Measurements from ENCODE around the gene RND3. TPM values are rescaled to one million over a fixed set of nuclear protein-coding genes. Genes with fewer than 3 reads are reported as not detected.
A peak's percentile ranks its signal among the peaks of the same experiment; 100 is the strongest.

RND3 gene
- total and polyA plus RNA-seq, 2 experiments from 2014 or later, result 3.3 to 4.2 TPM

GRCh38 chr2:150468350-150468960, 19.0 kb downstream of the RND3 start:
- Histone ChIP-seq H3K4me1 (ENCODE audit: low read depth) (no peaks in the 10 kb centered on the region), H3K4me3 (no peak overlapping the region), H3K27me3 (no peaks in the 10 kb centered on the region), H3K27ac (no peak overlapping the region), H3K36me3 (no peaks in the 10 kb centered on the region), H3K9me3 (ENCODE audit: low read depth) (no peaks in the 10 kb centered on the region)
- TF ChIP-seq, protein P1, sequence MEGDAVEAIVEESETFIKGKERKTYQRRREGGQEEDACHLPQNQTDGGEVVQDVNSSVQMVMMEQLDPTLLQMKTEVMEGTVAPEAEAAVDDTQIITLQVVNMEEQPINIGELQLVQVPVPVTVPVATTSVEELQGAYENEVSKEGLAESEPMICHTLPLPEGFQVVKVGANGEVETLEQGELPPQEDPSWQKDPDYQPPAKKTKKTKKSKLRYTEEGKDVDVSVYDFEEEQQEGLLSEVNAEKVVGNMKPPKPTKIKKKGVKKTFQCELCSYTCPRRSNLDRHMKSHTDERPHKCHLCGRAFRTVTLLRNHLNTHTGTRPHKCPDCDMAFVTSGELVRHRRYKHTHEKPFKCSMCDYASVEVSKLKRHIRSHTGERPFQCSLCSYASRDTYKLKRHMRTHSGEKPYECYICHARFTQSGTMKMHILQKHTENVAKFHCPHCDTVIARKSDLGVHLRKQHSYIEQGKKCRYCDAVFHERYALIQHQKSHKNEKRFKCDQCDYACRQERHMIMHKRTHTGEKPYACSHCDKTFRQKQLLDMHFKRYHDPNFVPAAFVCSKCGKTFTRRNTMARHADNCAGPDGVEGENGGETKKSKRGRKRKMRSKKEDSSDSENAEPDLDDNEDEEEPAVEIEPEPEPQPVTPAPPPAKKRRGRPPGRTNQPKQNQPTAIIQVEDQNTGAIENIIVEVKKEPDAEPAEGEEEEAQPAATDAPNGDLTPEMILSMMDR (IDR thresholded peaks at IDR 0.05; ENCODE audit: low read depth, low read length), result no peak
- no peak for DNase-seq (ENCODE audit: low read depth in 1 of 2, low spot score in 1 of 2)

DNA sequence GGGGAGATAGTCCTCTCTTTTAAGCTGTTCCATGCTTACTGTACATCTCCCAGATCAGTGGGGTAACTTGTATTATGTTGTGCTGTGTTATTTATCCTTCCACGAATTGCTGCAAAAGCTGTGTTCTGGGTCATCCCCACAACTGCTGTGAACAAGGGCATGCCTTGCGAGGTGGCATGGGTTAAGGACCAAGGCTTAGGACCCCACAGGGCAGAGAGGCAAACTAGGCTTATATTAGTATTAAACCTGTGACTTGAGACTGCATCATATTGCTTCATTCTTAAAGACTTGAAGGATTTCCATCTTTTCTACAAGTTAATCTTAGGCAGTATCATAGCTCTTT, 19.9 kb downstream of the RND3 start:
- Histone ChIP-seq H3K36me3 (no peaks in the 10 kb centered on the region), H3K4me3 (no peak overlapping the region), H3K4me1 (ENCODE audit: low read depth) (no peaks in the 10 kb centered on the region), H3K9me3 (ENCODE audit: low read depth) (no peaks in the 10 kb centered on the region), H3K27ac (no peak overlapping the region), H3K27me3 (no peaks in the 10 kb centered on the region)
- DNase-seq (ENCODE audit: low read depth in 1 of 2, low spot score in 1 of 2), result no peak
- TF ChIP-seq, protein P1 (IDR thresholded peaks at IDR 0.05; ENCODE audit: low read depth, low read length), result no peak

GRCh38 chr2:150466741-150467620, 20.5 kb downstream of the RND3 start:
- no peaks in the 10 kb centered on the region for H3K36me3 ChIP-seq
- TF ChIP-seq, protein P1 (IDR thresholded peaks at IDR 0.05; ENCODE audit: low read depth, low read length), result no peak
- H3K4me1 ChIP-seq (ENCODE audit: low read depth), result no peaks in the 10 kb centered on the region
- H3K27ac ChIP-seq, result no peak overlapping the region
- DNase-seq (ENCODE audit: low read depth in 1 of 2, low spot score in 1 of 2), result peak in 1 of 2 donors; percentile 78
- no peaks in the 10 kb centered on the region for H3K9me3 ChIP-seq (ENCODE audit: low read depth)
- H3K4me3 ChIP-seq, result no peak overlapping the region
- no peaks in the 10 kb centered on the region for H3K27me3 ChIP-seq

DNA sequence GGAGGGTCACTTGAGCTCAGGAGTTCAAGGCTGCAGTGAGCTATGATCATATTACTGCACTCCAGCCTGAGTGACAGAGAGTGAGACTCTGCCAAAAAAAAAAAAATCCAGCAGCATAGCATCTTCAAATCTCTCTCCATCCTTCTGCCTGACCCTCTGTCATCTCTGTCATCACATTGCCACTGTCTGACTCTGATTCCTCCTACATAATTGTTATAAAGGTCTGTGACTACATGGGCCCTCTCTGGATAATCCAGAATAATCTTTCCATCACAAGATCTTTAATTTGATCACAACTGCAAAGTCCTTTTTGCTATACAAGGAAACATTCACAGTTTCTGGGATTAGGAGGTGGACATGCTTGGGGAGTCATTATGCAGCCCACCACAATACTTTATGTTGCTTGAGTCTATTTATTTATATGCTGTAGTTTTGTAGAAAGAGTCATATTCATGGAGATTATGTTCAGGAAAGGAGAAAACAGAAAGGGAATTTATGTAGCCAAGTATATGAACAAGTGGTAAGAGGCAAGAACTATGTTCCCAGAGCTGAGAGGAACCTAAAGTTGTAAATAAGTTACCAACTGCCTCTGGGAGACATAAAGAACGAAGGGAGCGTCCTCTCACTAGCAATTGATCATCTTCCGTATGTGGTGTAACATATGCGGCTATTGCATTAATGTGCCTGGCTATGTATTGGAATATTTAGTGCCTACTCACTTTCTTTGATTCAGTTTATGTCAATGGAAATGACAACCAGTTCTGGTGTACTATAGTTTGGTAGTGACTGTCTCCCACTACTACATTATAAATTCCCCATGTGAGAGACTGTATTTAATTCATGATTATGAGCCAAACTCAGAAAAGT, 21.5 kb downstream of the RND3 start:
- Histone ChIP-seq H3K4me1 (ENCODE audit: low read depth) (no peaks in the 10 kb centered on the region), H3K27me3 (no peaks in the 10 kb centered on the region), H3K27ac (no peak overlapping the region), H3K4me3 (no peak overlapping the region), H3K36me3 (no peaks in the 10 kb centered on the region), H3K9me3 (ENCODE audit: low read depth) (no peaks in the 10 kb centered on the region)
- TF ChIP-seq, protein P1 (IDR thresholded peaks at IDR 0.05; ENCODE audit: low read depth, low read length), result no peak
- no peak for DNase-seq (ENCODE audit: low read depth in 1 of 2, low spot score in 1 of 2)

GRCh38 chr2:150464986-150465385, 22.5 kb downstream of the RND3 start:
- Histone ChIP-seq H3K27ac (no peak overlapping the region), H3K4me3 (no peak overlapping the region), H3K9me3 (ENCODE audit: low read depth) (no peaks in the 10 kb centered on the region), H3K36me3 (no peaks in the 10 kb centered on the region), H3K4me1 (ENCODE audit: low read depth) (no peaks in the 10 kb centered on the region), H3K27me3 (no peaks in the 10 kb centered on the region)
- DNase-seq (ENCODE audit: low read depth in 1 of 2, low spot score in 1 of 2), result no peak
- TF ChIP-seq, protein P1 (IDR thresholded peaks at IDR 0.05; ENCODE audit: low read depth, low read length), result no peak

Measured in cardiac muscle cell (in vitro differentiated cells and primary cell).